Measurements from ENCODE around the gene DHTKD1. TPM values are rescaled to one million over a fixed set of nuclear protein-coding genes. Genes with fewer than 3 reads are reported as not detected.

Gene DHTKD1
- total RNA-seq, 1 experiment from 2014 or later, result 8.1 TPM

DNA sequence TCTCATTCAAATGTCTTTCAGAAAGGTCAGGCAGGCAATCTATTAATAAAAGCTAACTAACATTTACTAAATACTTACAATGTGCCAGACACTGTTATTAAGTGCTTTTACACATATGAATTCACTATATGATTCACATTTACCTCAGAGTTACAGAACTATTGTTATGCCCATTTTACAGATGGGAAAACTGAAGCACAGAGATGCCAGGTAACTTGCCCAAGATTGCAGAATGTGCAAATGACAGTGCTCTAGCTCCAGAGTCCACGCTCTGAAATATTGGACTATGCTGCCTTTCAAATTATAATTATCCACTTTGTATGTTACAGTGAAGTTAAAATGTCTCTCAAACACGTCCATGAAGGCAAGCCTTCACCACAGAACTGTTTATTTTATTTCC lies 48.2 kb upstream of the DHTKD1 start:
- ATAC-seq (no peak), DNase-seq (no peak)
- Histone ChIP-seq H3K36me3 (ENCODE audit: low read depth, low read length) (no peaks in the 10 kb centered on the region), H3K9me3 (ENCODE audit: low read length) (no peaks in the 10 kb centered on the region), H3K27ac (ENCODE audit: low read length) (no peak overlapping the region), H3K79me2 (ENCODE audit: low read length) (peaks cover 23% of the 10 kb centered on the region; the same call in 1 of the 2 replicates), H3K27me3 (ENCODE audit: low read length) (no peaks in the 10 kb centered on the region), H3K9ac (ENCODE audit: low read length) (no peak overlapping the region), H3K9me2 (replicated peaks; ENCODE audit: low read length) (no peaks in the 10 kb centered on the region), H2AFZ (ENCODE audit: low read length) (no peak overlapping the region), H3K4me1 (ENCODE audit: insufficient read depth, low read length) (no peaks in the 10 kb centered on the region), H4K20me1 (ENCODE audit: low read length) (no peaks in the 10 kb centered on the region), H3K4me2 (ENCODE audit: low read length) (no peak overlapping the region), H3K4me3 (ENCODE audit: low read length) (no peak overlapping the region), H3F3A (ENCODE audit: low read length, unreplicated experiment) (no peaks in the 10 kb centered on the region)
- CTCF ChIA-PET, result no interaction called here
- no TSS peak for BruUV-seq (replicated peaks)
- intact Hi-C loops (cut with micrococcal nuclease), result no loop called here
- POLR2A ChIA-PET (ENCODE audit: unreplicated experiment), result no interaction called here
- no peak for TF ChIP-seq EZH2phosphoT487 (IDR thresholded peaks at IDR 0.05; ENCODE audit: borderline replicate concordance, low read length)
- TF ChIP-seq, protein P1, sequence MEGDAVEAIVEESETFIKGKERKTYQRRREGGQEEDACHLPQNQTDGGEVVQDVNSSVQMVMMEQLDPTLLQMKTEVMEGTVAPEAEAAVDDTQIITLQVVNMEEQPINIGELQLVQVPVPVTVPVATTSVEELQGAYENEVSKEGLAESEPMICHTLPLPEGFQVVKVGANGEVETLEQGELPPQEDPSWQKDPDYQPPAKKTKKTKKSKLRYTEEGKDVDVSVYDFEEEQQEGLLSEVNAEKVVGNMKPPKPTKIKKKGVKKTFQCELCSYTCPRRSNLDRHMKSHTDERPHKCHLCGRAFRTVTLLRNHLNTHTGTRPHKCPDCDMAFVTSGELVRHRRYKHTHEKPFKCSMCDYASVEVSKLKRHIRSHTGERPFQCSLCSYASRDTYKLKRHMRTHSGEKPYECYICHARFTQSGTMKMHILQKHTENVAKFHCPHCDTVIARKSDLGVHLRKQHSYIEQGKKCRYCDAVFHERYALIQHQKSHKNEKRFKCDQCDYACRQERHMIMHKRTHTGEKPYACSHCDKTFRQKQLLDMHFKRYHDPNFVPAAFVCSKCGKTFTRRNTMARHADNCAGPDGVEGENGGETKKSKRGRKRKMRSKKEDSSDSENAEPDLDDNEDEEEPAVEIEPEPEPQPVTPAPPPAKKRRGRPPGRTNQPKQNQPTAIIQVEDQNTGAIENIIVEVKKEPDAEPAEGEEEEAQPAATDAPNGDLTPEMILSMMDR (conservative IDR thresholded peaks at IDR 0.05; ENCODE audit: low read depth, low read length), result no peak
- TF ChIP-seq EZH2 (IDR thresholded peaks at IDR 0.05; ENCODE audit: low read length, unreplicated experiment), result no peak

DNA sequence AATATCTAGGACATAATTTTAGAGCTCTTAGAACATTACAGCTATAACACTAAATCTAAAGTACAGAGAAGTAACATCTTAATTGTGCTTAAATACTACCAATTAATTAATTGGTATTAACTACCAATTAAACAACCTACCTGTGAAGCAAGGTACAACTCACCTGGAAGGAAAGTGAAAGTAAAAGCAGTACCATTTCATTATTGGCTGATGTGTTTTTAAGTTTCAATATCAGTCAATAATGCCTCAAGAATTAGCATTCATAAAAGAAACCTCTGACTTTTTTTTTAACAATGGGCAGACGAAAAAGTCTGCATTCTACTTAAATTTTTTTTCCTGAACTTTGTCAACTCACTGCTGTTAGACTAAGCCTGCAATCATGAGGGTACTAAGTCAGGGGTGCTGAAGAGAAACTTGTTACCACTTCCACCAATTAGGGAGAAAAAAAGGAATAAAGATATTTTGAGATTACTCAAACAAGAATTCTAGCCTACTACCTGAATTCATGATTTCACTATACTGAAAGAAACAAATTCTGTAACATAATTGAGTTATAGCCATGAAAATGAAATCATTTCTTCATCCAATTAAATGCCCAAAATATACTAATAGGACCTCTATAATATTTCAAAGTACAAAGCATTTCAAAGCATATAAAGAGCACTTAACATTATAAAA lies 46.0 kb upstream of the DHTKD1 start:
- DNase-seq (no peak), ATAC-seq (no peak)
- H3F3A ChIP-seq (ENCODE audit: low read length, unreplicated experiment), result no peaks in the 10 kb centered on the region
- no peaks in the 10 kb centered on the region for H3K4me1 ChIP-seq (ENCODE audit: insufficient read depth, low read length)
- POLR2A ChIA-PET (ENCODE audit: unreplicated experiment), result no interaction called here
- H3K9me3 ChIP-seq (ENCODE audit: low read length), result no peaks in the 10 kb centered on the region
- H2AFZ ChIP-seq (ENCODE audit: low read length), result no peak overlapping the region
- no peak overlapping the region for H3K9ac ChIP-seq (ENCODE audit: low read length)
- CTCF ChIA-PET, result no interaction called here
- intact Hi-C loops (cut with micrococcal nuclease), result no loop called here
- no peak overlapping the region for H3K4me2 ChIP-seq (ENCODE audit: low read length)
- H3K27ac ChIP-seq (ENCODE audit: low read length), result no peak overlapping the region
- H3K9me2 ChIP-seq (replicated peaks; ENCODE audit: low read length), result no peaks in the 10 kb centered on the region
- H3K27me3 ChIP-seq (ENCODE audit: low read length), result no peaks in the 10 kb centered on the region
- H3K79me2 ChIP-seq (ENCODE audit: low read length), result peaks cover 40% of the 10 kb centered on the region
- TF ChIP-seq EZH2phosphoT487 (IDR thresholded peaks at IDR 0.05; ENCODE audit: borderline replicate concordance, low read length) (no peak), EZH2 (IDR thresholded peaks at IDR 0.05; ENCODE audit: low read length, unreplicated experiment) (no peak)
- TF ChIP-seq, protein P1 (conservative IDR thresholded peaks at IDR 0.05; ENCODE audit: low read depth, low read length), result no peak
- H3K4me3 ChIP-seq (ENCODE audit: low read length), result no peak overlapping the region
- no TSS peak for BruUV-seq (replicated peaks)
- no peaks in the 10 kb centered on the region; the same call in 1 of the 2 replicates for H3K36me3 ChIP-seq (ENCODE audit: low read depth, low read length)
- H4K20me1 ChIP-seq (ENCODE audit: low read length), result no peaks in the 10 kb centered on the region

DNA sequence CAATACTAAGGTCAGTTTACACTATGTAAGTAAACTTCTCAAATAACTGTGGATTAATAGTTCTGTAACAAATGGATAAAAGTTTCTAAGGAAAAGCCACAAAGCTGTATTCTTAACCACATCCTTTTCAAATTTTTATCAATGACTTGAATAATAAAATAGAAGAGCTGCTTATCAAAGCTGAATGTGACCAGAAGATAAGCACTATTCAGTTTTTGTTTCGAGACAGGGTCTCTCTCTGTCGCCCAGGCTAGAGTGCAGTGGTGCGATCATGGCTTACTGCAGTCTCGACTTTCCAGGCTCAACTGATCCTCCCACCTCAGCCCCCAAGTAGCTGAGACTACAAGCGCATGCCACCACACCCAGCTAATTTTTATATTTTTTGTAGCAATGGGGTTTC lies 43.2 kb upstream of the DHTKD1 start:
- no peaks in the 10 kb centered on the region for H3F3A ChIP-seq (ENCODE audit: low read length, unreplicated experiment)
- H3K4me3 ChIP-seq (ENCODE audit: low read length), result no peak overlapping the region
- no peaks in the 10 kb centered on the region for H3K9me3 ChIP-seq (ENCODE audit: low read length)
- no peaks in the 10 kb centered on the region for H3K4me1 ChIP-seq (ENCODE audit: insufficient read depth, low read length)
- intact Hi-C loops (cut with micrococcal nuclease), result no loop called here
- BruUV-seq (replicated peaks), result no TSS peak
- DNase-seq (no peak), ATAC-seq (no peak)
- H3K9ac ChIP-seq (ENCODE audit: low read length), result no peak overlapping the region
- H3K4me2 ChIP-seq (ENCODE audit: low read length), result no peak overlapping the region
- H3K9me2 ChIP-seq (replicated peaks; ENCODE audit: low read length), result no peaks in the 10 kb centered on the region
- no peak overlapping the region for H3K27ac ChIP-seq (ENCODE audit: low read length)
- H3K27me3 ChIP-seq (ENCODE audit: low read length), result no peaks in the 10 kb centered on the region
- no peak overlapping the region for H2AFZ ChIP-seq (ENCODE audit: low read length)
- H3K36me3 ChIP-seq (ENCODE audit: low read depth, low read length), result no peaks in the 10 kb centered on the region; the same call in 1 of the 2 replicates
- ChIA-PET POLR2A (ENCODE audit: unreplicated experiment) (no interaction called here), CTCF (no interaction called here)
- H3K79me2 ChIP-seq (ENCODE audit: low read length), result peaks cover 43% of the 10 kb centered on the region
- TF ChIP-seq EZH2phosphoT487 (IDR thresholded peaks at IDR 0.05; ENCODE audit: borderline replicate concordance, low read length) (no peak), EZH2 (IDR thresholded peaks at IDR 0.05; ENCODE audit: low read length, unreplicated experiment) (no peak)
- TF ChIP-seq, protein P1 (conservative IDR thresholded peaks at IDR 0.05; ENCODE audit: low read depth, low read length), result no peak
- no peaks in the 10 kb centered on the region for H4K20me1 ChIP-seq (ENCODE audit: low read length)
